HG02970 (cell line): ENCODE data around the gene CKMT1A.
"Not testable (repeated sequence)": the region's sequence is repeated elsewhere in the genome, so short reads cannot be mapped to it uniquely, and the experiment has no call there.

ENCODE experiments used
- ATAC-seq: cut with Tn5 transposase; IDR thresholded peaks from one replicate; pipeline ENCODE4 v1.9.1; 2021; ENCODE audit warnings: mild to moderate bottlenecking, moderate library complexity, moderate number of reproducible peaks; ENCODE audit not compliant: unreplicated experiment, low FRiP score

CKMT1A gene

DNA sequence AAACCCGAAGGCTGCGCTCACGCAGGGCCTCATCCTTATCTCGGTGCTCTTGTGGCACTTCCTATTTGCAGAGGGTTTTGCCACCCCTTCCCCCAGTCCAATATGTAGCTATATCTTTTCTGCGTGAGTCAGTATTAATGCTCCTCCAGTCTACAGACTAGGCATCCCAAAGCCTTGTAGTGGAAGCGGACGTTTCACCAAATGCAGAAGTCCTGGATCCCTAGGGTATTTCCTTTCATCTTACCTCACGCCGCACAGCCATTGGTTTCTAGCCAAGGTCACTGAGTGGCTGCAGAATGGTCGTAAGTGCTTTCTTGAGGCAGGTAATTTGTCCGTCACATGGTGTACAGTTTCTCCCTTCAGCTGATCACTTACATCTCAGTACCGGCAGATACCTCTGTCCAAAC, 53.2 kb downstream of the CKMT1A start:
- ATAC-seq: not testable (repeated sequence)

- no peak for ATAC-seq
Observed at GRCh38 chr15:43748376-43748775, 54.7 kb downstream of the CKMT1A start.
